GM12878 (cell line): ENCODE data around the gene COL27A1. TPM values are rescaled to one million over a fixed set of nuclear protein-coding genes. Genes with fewer than 3 reads are reported as not detected.

ENCODE experiments used
- ATAC-seq: fragments of 200-7000 bp; cut with Tn5 transposase; 3 replicates; pipeline ENCODE4 v1.9.1; 2020; ENCODE audit warnings: mild to moderate bottlenecking, moderate library complexity
- BruUV-seq: library from RNA; stranded (reverse); fragments of 400-500 nt; replicated peaks from 2 replicates; lab custom pipeline; 2021; lab: Mats Ljungman, UMichigan
- CTCF ChIA-PET: fragments of 300-600 bp; sonication (Branson Sonifier 250); formaldehyde crosslinking; extraction: SDS; loops from one replicate; lab custom pipeline; 2021; ENCODE audit warnings: inconsistent platforms; lab: Yijun Ruan, JAX
- POLR2A ChIA-PET: fragments of 350-600 bp; formaldehyde crosslinking; extraction: SDS; loops from one replicate; lab custom pipeline; 2021; ENCODE audit warnings: inconsistent platforms; lab: Charles Lee
- RAD21 ChIA-PET: fragments of 300-600 bp; sonication (Branson Sonifier 250); formaldehyde crosslinking; loops from one replicate; lab custom pipeline; 2023; ENCODE audit warnings: antibody characterized with exemption; ENCODE audit not compliant: unreplicated experiment; lab: Charles Lee
- SMC1A ChIA-PET: fragments of 300-600 bp; sonication (Branson Sonifier 250); formaldehyde crosslinking; loops from one replicate; lab custom pipeline; 2023; ENCODE audit not compliant: unreplicated experiment, uncharacterized antibody; lab: Charles Lee
- DNase-seq: peaks from one replicate; pipeline ENCODE4 v3.0.0-alpha.2; 2011; ENCODE audit warnings: low read depth, low spot score
- FAIRE-seq: peaks from 3 replicates; lab custom pipeline; 2011; peaks lifted over from hg19 to GRCh38; lab: Jason Lieb, UNC
- H2AFZ ChIP-seq: 2 replicates; pipeline ENCODE4 v1.6.0; 2011; ENCODE audit warnings: low read depth, low read length, control low read depth; ENCODE audit not compliant: control insufficient read depth
- H3K27ac ChIP-seq: 2 replicates; pipeline ENCODE4 v1.5.1; 2011; ENCODE audit warnings: control low read depth; ENCODE audit not compliant: control insufficient read depth, insufficient read depth
- H3K27me3 ChIP-seq, 2 experiments: replicated peaks in 1 of 2; 2 replicates each; pipeline versions ENCODE4 v1.6.0 to v1.6.1; 2011; ENCODE audit warnings: low read length in 1 of 2; ENCODE audit not compliant: control insufficient read depth in 2 of 2, insufficient read depth in 2 of 2
- H3K36me3 ChIP-seq, 2 experiments: 2 replicates each; pipeline ENCODE4 v1.5.1; 2011; ENCODE audit warnings: low read length in 1 of 2; ENCODE audit not compliant: control insufficient read depth in 2 of 2, insufficient read depth in 2 of 2
- H3K4me1 ChIP-seq: 2 replicates; pipeline ENCODE4 v1.6.1; 2011; ENCODE audit warnings: mild to moderate bottlenecking, low read length, moderate library complexity, mixed read lengths; ENCODE audit not compliant: control insufficient read depth, insufficient read depth
- H3K4me2 ChIP-seq: 2 replicates; pipeline ENCODE4 v1.6.0; 2011; ENCODE audit warnings: control low read depth; ENCODE audit not compliant: control insufficient read depth, insufficient read depth
- H3K4me3 ChIP-seq: fragments of 200-600 bp; sonication (generic); 2 replicates; pipeline ENCODE4 v1.5.1; 2016
- H3K79me2 ChIP-seq: 2 replicates; pipeline ENCODE4 v1.6.0; 2011; ENCODE audit warnings: low read length; ENCODE audit not compliant: control insufficient read depth, insufficient read depth
- H3K9ac ChIP-seq: 2 replicates; pipeline ENCODE4 v1.8.0; 2011; ENCODE audit warnings: low read length, control low read depth, mixed read lengths; ENCODE audit not compliant: control insufficient read depth, insufficient read depth
- H3K9me3 ChIP-seq: replicated peaks from 3 replicates; pipeline ENCODE4 v1.5.1; 2011; ENCODE audit warnings: mild to moderate bottlenecking, low read length; ENCODE audit not compliant: control insufficient read depth, insufficient read depth
- H4K20me1 ChIP-seq: 2 replicates; pipeline ENCODE4 v1.6.0; 2011; ENCODE audit not compliant: control insufficient read depth, insufficient read depth
- KDM1A ChIP-seq: fragments of 200-600 bp; sonication (generic); IDR thresholded peaks from 2 replicates; pipeline ENCODE4 v1.6.1; 2016; ENCODE audit warnings: borderline replicate concordance
- MEF2B ChIP-seq: fragments of 450-650 bp; IDR thresholded peaks from 2 replicates; pipeline ENCODE4 v1.6.1; 2018; ENCODE audit warnings: mild to moderate bottlenecking, moderate library complexity; ENCODE audit not compliant: partially characterized antibody, poor library complexity, severe bottlenecking
- NFIC ChIP-seq: IDR thresholded peaks from 2 replicates; pipeline ENCODE4 v1.6.1; 2012; ENCODE audit warnings: low read depth, mild to moderate bottlenecking, inconsistent platforms, low read length, moderate library complexity
- PAX5 ChIP-seq: IDR thresholded peaks from 2 replicates; pipeline ENCODE4 v1.6.1; 2011; ENCODE audit warnings: low read depth, low read length, borderline replicate concordance
- RAD51 ChIP-seq: fragments of 450-650 bp; IDR thresholded peaks from 2 replicates; pipeline ENCODE4 v1.6.1; 2016; ENCODE audit warnings: moderate library complexity, mild to moderate bottlenecking, inconsistent platforms
- RFX5 ChIP-seq: IDR thresholded peaks from 2 replicates; pipeline ENCODE4 v1.6.1; 2011; ENCODE audit warnings: low read depth, low read length, improper control_type of control experiment
- SIX5 ChIP-seq: IDR thresholded peaks from 2 replicates; pipeline ENCODE4 v1.6.1; 2011; ENCODE audit warnings: mild to moderate bottlenecking, low read depth, low read length, moderate library complexity; ENCODE audit not compliant: severe bottlenecking
- SMAD5 ChIP-seq: IDR thresholded peaks from 2 replicates; pipeline ENCODE4 v1.6.1; 2016; ENCODE audit warnings: antibody characterized with exemption, low read depth
- SREBF2 ChIP-seq: IDR thresholded peaks from 2 replicates; pipeline ENCODE4 v1.6.1; 2012; ENCODE audit warnings: mild to moderate bottlenecking, low read length
- SUPT20H ChIP-seq: IDR thresholded peaks from 2 replicates; pipeline ENCODE4 v1.6.1; 2011; ENCODE audit warnings: low read depth, mild to moderate bottlenecking, low read length, moderate library complexity, borderline replicate concordance; ENCODE audit not compliant: control insufficient read depth
- TCF3 ChIP-seq: IDR thresholded peaks from 2 replicates; pipeline ENCODE4 v1.6.1; 2012; ENCODE audit warnings: low read depth, mild to moderate bottlenecking, low read length, borderline replicate concordance; ENCODE audit not compliant: insufficient read depth
- YBX1 ChIP-seq: fragments of 450-650 bp; IDR thresholded peaks from 2 replicates; pipeline ENCODE4 v1.6.1; 2016; ENCODE audit warnings: antibody characterized with exemption
- ZNF24 ChIP-seq: fragments of 450-650 bp; IDR thresholded peaks from 2 replicates; pipeline ENCODE4 v1.6.1; 2017; ENCODE audit warnings: antibody characterized with exemption, mild to moderate bottlenecking
- WGBS: methylation state at CpG from one replicate; pipeline ENCODE4 v1.1.6; 2016; ENCODE audit warnings: low lambda C conversion rate; ENCODE audit not compliant: insufficient replicate concordance, insufficient coverage; ENCODE audit errors: missing lambda C conversion rate; 5-methylcytosine and 5-hydroxymethylcytosine counted together
- in situ Hi-C: fragments of 300-500 bp; cut with MboI; formaldehyde crosslinking; loops from 9 replicates; pipeline ENCODE4 v1.14.3; 2018; ENCODE audit warnings: mixed read lengths
- intact Hi-C: fragments of 100-400 bp; cut with micrococcal nuclease; formaldehyde crosslinking; loops from one replicate; pipeline ENCODE4 v1.14.2; 2022; ENCODE audit not compliant: unreplicated experiment
- polyA plus RNA-seq, 11 experiments: library from polyadenylated mRNA; depleted of rRNA in 4 of 11; unstranded in 6 of 11; stranded (reverse) in 5 of 11; fragments of >200 nt; fragmentation: Nextera tagmentation in 4 of 11; fragmentation: Illumina TruSeq in 1 of 11; extraction: Ambion mirVana in 4 of 11; extraction: Trizol in 1 of 11; gene quantifications; 1 replicate in 1 of 11; 2 replicates in 10 of 11; pipeline versions ENCODE4 v1.2.1 to v1.2.3, GENCODE V29; 2011 to 2016; ENCODE audit warnings: inconsistent platforms in 2 of 11, missing spikeins in 2 of 11, low read depth in 1 of 11
- total RNA-seq, 4 experiments: library from RNA; depleted of rRNA in 3 of 4; stranded (reverse); fragments of >200 nt in 3 of 4; fragmentation: Illumina TruSeq in 1 of 4; extraction: Trizol in 1 of 4; gene quantifications; 2 replicates each; pipeline versions ENCODE4 v1.2.1 to v1.2.3, GENCODE V29; 2013 to 2021
- TF ChIP-seq, protein P1 (sequence below): fragments of 450-650 bp; IDR thresholded peaks from 2 replicates; pipeline ENCODE4 v1.6.1; 2017; ENCODE audit warnings: mild to moderate bottlenecking, moderate library complexity
- TF ChIP-seq, protein P2 (sequence below): fragments of 450-650 bp; IDR thresholded peaks from 2 replicates; pipeline ENCODE4 v1.6.1; 2018; ENCODE audit warnings: borderline replicate concordance, mild to moderate bottlenecking; ENCODE audit not compliant: partially characterized antibody

COL27A1 gene
- total and polyA plus RNA-seq, 10 of the 15 experiments (the other 5 are each of a cell fraction or from before 2014, with no cell fraction given) = 0.10 TPM; not detected in 9

DNA sequence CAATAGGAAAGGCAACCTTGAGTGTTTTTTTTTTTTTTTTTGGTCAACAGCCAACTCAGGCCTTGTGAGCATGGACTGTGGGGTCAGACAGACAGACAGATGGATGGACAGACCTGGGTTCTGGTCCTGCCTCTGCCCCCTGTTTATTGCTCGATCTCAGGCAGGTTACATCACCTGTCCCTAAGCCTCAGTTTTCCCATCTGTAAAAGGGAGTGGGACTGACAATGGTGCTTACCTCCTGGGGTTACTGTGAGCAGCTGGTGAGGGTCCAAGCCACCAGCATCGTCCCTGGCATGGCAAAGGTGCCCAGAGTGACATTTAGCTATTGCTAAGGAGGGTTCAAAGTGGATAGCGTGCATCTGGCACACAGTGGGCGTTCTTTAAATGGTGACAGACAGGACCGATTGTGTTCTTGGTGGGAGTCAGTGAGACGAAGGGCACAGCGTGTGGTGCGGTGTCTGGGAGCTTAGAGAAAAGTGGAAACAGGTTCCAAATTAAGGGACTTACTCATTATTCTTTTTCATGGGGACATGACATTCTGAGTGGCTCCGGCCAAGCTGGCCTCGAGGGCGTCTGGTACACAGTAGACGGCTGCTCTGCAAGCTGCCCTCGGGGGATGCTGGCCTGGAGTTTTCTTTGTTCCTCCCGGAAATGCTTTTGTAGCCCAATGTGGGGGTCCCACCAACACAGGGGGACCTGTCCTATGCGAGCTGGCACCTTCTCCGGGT lies 72.1 kb downstream of the COL27A1 start (continued):
- TF ChIP-seq SREBF2 (no peak), SIX5 (no peak), NFIC (no peak), RAD51 (no peak), ZNF24 (no peak)

DNA sequence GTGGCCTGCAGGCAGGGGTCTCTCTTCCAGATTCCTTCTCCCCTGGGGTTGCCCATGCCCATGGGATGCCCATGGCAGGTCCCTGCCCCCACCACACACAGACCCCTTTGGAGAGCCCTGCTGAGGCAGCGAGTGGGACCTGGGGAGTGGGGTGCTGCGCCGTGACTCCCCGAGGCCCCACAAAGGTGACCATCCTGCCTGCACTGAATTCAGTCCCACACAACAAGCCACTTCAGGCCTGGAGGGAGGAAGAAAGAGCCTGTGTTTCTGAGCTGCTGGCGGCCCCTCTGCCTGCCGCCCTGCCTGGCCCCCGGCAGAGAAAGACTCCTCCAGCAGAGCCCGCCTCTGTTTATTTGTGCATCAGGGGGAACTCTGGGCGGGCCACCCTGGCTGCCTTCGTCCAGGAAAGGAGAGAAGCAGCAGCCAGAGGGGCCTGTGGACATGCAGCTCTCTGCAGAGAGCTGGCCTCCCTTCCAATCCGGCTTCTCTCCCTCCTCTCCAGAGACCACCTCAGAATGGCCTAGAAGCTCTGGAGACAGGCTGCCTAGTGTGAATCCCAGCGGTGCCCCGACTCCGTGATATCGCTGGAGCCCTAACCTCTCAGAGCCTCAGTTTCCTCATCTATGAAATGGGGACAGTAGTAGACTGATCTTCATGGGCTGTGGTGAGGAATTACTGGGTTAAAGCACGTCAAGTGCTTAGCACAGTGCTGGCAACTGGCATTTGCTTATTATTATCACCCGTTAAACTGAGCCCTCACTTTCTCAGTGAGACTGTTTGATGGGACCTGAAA lies 72.9 kb downstream of the COL27A1 start:
- in situ Hi-C loops = no loop called here
- no peak overlapping the region for H3K27ac ChIP-seq
- POLR2A ChIA-PET = no interaction called here
- DNase-seq (no peak), ATAC-seq (no peak), FAIRE-seq (no peak)
- WGBS = 32% methylated on average over 17 of the region's 17 CpGs
- no peaks in the 10 kb centered on the region for H3K79me2 ChIP-seq
- no peak overlapping the region for H3K9ac ChIP-seq
- H3K36me3 ChIP-seq = no peaks in the 10 kb centered on the region
- H3K4me3 ChIP-seq = no peak overlapping the region
- H2AFZ ChIP-seq = no peak overlapping the region
- CTCF ChIA-PET = no interaction called here
- H4K20me1 ChIP-seq = no peaks in the 10 kb centered on the region
- BruUV-seq = no TSS peak
- SMC1A ChIA-PET = no interaction called here
- peaks cover 3 to 17% of the 10 kb centered on the region in 2 experiments; a peak in 3 of 4 replicates for H3K27me3 ChIP-seq
- H3K9me3 ChIP-seq = no peaks in the 10 kb centered on the region
- no peaks in the 10 kb centered on the region for H3K4me1 ChIP-seq
- intact Hi-C loops = no loop called here
- RAD21 ChIA-PET = no interaction called here
- no peak overlapping the region for H3K4me2 ChIP-seq
- TF ChIP-seq PAX5 (no peak), SMAD5 (no peak), SUPT20H (no peak), KDM1A (no peak), RFX5 (no peak), YBX1 (no peak), TCF3 (no peak), MEF2B (no peak)
- TF ChIP-seq, protein P1, sequence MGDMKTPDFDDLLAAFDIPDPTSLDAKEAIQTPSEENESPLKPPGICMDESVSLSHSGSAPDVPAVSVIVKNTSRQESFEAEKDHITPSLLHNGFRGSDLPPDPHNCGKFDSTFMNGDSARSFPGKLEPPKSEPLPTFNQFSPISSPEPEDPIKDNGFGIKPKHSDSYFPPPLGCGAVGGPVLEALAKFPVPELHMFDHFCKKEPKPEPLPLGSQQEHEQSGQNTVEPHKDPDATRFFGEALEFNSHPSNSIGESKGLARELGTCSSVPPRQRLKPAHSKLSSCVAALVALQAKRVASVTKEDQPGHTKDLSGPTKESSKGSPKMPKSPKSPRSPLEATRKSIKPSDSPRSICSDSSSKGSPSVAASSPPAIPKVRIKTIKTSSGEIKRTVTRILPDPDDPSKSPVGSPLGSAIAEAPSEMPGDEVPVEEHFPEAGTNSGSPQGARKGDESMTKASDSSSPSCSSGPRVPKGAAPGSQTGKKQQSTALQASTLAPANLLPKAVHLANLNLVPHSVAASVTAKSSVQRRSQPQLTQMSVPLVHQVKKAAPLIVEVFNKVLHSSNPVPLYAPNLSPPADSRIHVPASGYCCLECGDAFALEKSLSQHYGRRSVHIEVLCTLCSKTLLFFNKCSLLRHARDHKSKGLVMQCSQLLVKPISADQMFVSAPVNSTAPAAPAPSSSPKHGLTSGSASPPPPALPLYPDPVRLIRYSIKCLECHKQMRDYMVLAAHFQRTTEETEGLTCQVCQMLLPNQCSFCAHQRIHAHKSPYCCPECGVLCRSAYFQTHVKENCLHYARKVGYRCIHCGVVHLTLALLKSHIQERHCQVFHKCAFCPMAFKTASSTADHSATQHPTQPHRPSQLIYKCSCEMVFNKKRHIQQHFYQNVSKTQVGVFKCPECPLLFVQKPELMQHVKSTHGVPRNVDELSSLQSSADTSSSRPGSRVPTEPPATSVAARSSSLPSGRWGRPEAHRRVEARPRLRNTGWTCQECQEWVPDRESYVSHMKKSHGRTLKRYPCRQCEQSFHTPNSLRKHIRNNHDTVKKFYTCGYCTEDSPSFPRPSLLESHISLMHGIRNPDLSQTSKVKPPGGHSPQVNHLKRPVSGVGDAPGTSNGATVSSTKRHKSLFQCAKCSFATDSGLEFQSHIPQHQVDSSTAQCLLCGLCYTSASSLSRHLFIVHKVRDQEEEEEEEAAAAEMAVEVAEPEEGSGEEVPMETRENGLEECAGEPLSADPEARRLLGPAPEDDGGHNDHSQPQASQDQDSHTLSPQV = no peak
- TF ChIP-seq, protein P2, sequence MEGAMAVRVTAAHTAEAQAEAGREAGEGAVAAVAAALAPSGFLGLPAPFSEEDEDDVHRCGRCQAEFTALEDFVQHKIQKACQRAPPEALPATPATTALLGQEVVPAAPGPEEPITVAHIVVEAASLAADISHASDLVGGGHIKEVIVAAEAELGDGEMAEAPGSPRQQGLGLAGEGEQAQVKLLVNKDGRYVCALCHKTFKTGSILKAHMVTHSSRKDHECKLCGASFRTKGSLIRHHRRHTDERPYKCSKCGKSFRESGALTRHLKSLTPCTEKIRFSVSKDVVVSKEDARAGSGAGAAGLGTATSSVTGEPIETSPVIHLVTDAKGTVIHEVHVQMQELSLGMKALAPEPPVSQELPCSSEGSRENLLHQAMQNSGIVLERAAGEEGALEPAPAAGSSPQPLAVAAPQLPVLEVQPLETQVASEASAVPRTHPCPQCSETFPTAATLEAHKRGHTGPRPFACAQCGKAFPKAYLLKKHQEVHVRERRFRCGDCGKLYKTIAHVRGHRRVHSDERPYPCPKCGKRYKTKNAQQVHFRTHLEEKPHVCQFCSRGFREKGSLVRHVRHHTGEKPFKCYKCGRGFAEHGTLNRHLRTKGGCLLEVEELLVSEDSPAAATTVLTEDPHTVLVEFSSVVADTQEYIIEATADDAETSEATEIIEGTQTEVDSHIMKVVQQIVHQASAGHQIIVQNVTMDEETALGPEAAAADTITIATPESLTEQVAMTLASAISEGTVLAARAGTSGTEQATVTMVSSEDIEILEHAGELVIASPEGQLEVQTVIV = no peak
